Hypothalamus (tissue), 51 donors: ENCODE results near the gene SEMA7A.

Experiments
- DNase-seq, 51 donors: peaks; one replicate each; lab custom pipeline; 2025; lab: John Stamatoyannopoulos, UW

SEMA7A gene

DNA sequence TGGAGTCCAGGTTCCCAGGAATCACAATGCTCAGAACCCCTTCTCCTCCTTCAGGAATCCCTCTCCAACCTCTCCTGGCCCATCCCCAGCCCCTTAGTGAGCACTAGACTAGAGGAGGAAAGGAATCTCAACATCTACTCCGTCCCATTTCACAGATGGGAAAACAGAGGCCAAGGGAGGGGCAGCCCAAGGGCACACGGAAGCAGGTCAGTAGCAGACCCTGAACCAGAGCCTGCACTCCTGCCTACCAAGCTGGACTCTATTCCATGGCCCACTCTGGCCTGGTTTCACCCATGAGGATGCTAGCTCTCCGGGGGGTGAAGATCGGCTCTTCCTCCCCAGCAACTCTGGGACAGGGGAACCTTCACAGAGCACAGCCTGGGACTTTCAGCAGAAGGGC is 14.3 kb downstream of the SEMA7A start:
- no peak for DNase-seq

GRCh38 chr15:74418575-74419338 is 15.0 kb downstream of the SEMA7A start:
- DNase-seq: no peak

DNA sequence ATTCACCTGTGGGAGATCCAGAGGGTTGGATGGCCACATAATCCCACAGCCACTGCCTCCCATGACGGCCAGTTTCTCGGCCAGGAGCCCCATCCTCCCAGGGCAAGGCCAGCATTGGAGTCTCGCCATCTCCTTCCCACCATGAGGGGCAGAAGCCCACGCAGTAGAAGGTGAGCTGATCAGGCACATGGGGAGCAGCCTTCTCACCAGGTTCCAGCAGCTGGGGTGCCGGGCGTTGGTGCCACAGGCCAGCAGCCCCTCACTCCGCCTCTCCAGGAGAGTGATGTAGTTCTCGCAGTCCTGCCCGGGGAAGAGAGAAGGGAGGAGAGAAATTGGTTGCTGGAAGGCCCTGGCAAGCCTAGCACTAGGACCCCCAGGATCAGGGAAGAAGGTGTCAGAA is 16.1 kb downstream of the SEMA7A start:
- no peak for DNase-seq

DNA sequence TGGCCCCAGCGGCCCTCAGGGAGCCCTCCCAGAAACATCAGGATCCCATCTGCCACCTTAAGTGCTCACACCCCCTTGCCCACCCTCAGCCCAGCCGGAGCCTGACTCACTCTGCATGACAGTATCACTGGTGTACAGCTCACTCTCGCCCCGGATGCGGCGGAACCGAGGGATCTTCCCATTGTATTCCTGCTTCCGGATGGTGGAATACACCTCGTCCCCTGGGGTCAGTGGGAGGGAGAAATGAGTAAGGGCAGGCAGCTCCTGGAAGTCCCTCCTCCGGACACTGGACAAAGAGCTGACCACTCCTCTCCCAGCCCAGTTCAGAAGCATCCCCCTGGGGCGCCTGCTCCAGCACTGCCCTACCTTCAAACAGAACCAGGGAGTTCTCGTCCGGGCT is 16.5 kb downstream of the SEMA7A start:
- peak in 2 of 51 donors; percentile 23 to 54 for DNase-seq

DNA sequence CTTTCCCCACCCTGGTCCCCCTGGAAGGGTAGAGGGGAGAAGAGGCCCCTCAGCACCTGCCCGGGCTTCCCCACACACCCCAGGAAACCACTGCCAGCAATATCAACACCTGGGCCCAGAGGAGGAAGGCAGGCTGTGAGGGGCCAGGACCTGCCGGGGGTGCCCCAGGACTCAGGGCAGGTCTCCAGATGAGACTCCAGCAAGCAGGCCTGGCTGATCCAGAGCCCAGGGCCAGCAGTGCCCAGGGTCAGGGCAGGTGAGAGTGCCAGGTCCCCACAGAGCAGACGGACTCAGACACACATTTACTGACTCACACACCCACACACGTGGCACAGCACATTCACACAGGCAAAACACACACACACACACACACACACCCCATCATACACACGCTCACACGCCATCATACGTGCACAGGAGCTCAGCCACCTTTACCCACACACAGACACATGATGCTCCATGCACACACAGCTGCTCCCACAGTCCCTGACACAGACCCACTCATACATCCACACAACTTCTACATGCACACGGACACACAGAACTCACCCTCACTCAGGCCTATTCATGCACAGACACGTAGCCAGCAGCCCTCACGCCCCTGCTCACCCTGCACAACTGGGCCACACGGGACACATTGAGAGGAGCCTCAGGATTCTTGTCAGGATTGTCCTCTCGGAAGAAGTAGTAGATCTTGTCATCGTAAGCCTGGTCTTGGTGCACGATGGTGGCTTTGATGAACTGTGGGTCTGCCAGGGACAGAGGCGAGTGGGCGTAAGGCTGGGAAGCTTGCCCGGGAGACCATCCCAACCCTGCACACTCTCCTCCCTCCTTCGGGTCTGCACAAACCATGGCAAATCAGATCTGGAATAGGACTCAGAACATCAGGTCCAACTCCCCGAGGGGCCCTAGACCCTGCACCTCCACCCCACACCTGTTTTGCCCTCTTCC is 17.5 kb downstream of the SEMA7A start:
- DNase-seq: peak in 1 of 51 donors; percentile 29

DNA sequence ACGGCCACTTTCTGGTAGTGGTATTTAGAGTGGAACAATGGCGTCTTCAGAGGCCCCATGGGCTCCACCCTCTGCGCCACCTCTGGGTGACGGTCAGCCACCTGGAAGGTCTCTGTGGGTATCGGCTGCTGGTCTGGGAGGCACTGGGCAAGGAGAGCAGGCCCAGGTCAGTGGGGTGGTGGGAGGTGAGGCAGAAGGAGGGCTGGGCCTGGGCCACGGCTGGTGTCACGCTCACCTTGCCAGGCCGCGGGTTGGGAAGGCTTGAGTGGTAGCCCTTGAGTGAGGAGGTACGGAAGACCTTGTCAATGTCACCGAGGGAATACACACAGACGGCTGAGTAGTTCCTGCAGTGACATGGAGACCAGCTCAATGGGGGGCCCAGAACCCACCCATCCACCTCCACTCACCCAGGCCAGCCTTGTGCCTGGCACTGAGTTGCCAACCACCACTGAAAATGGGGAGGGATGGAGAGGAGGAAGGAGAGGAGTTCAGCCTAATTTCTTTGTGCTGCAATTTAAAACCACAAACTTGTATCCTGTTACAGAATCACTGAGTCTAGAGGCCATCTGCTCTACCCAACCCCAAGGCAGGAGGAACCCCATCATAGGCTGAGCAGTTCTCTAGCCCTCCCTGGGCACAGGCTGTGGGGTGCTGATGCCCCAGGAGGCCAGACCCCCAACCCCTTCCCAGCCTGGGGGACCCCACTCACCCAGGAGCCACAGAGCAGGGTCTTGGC is 19.0 kb downstream of the SEMA7A start:
- no peak for DNase-seq

- no peak for DNase-seq
Observed at GRCh38 chr15:74414081-74414580, 19.6 kb downstream of the SEMA7A start.

DNA sequence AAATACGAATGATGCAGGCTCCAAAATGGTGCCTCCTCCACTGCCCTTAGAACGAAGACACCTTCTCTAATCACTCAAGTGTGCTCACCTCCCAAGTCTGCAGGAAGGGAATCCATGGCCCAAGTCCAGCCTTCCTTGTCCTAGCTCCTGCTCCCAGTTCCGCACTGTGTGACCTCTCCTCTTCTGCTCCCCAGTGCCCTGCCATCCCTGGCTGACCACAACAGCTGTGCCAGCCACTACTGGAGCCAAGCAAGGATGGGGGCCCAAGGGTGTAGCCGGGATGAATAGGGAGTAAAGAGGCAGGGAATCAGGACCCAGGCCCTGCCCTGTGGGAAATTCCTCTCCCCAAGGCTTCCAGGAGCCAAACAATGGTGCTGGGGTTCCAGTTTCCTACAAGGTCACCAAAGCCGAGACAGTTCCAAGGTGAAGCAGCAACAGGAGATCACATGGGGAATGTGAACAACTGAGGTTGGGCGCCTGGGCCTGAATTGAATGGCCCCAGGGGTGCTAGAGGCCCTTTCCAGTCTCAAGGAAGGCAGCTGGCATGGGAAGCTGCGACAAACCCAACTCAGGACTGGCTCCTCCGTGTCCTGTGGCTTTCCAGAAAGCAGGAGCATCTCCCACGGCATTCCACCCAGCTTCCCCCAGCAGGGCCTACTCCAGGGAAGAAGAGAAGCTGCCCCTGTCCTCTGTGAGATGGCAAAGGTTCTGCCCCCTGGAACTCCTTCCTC is 20.2 kb downstream of the SEMA7A start:
- DNase-seq: no peak

DNA sequence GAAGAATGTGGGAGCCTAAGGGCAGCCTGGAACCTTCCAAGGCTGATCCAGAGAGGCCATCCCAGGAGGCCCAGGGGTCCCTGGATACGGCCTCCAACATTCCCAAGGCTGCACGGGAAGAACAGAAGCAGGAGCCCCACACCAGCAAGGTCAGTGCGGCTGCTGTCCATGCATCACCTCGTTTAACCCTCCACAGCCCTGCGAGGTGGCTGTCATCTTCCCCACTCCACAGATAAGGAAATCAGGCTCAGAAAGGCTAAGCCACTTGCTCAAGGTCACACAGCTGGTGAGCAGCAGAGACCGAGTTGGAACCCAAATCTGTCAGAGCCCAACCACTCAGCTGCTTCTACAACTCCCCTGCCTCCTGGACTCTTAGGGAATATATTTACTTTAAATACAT is 21.6 kb downstream of the SEMA7A start:
- DNase-seq: no peak

DNA sequence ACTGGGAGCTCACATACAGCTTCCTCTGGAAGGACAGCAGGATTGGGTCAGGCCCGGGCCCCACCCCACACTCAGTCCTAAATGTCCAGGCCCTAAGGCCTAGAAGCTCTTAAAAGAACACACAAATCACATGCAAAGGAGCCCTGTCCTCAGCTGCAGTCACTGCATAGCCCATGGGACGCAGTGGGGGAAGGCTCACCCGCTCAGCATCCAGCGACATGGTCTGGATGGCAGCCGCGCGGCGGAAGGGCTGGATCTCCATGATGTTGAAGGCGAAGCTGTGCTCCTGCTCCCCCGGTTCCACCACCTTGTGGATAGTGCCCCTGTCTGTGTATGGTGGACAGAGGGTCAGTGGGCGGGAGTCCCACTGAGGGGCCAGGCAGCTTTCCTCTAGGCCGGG is 22.1 kb downstream of the SEMA7A start:
- DNase-seq: no peak

GRCh38 chr15:74410502-74410901 is 23.3 kb downstream of the SEMA7A start:
- DNase-seq: no peak

GRCh38 chr15:74409225-74409624 is 24.5 kb downstream of the SEMA7A start:
- DNase-seq: no peak

- DNase-seq: no peak
Observed at GRCh38 chr15:74408815-74409214, 24.9 kb downstream of the SEMA7A start.

- no peak for DNase-seq
Observed at GRCh38 chr15:74408385-74408784, 25.4 kb downstream of the SEMA7A start.

DNA sequence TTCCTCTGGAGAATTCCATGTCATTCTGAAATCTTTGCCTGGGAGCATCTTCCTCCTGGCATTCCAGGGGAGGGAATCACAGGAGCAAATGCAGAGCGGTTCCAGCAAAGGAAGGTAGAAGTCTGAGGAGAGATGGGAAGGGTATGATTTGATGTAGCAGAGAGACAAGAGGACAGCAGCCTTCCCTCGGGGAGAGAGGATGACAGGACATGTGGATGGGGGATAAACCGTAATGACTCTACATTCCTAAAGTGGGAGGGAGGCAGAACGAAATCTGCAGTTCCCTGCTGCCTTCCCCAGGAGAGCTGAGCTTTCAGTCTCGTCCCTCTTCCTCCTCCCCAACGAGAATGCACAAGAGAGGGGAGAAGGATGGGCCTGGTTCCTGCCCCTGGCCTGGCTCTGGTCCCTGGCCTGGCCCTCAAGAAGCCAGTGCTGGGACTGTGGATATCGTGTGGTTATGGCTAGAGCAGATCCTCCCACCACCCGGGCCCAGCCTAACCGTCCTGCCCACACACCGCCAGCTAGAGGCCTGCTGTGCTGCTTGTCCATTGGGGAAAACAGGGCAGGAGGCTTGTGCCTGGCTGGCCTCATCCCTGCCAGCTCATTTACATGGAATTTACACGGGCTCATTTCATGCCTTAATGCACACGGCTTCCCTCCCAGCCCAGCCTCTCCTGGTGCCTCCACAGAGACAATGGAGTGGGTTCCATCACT is 26.6 kb downstream of the SEMA7A start:
- peak in 3 of 51 donors; percentile 19 to 52 (median 26) for DNase-seq

DNA sequence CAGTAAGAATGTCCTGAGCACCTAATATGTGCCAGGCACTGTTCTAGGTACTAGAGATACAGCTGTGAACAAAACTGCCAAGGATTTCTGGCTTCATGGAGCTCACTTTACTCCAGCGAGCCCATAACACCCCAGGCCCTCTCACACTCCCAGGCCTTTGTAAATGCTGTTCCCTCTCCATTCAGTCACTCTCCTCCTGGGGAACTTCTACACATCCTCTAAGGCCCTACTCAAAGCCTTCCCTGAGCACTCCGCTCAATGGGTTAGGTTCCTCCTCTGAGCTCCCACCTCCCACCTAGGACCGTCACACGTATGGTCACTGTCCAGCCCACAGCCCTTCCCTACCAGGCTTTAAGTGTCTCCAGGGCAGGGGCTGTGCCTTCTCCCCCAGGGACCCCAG is 27.2 kb downstream of the SEMA7A start:
- no peak for DNase-seq

GRCh38 chr15:74405823-74406222 is 27.9 kb downstream of the SEMA7A start:
- DNase-seq: no peak

DNA sequence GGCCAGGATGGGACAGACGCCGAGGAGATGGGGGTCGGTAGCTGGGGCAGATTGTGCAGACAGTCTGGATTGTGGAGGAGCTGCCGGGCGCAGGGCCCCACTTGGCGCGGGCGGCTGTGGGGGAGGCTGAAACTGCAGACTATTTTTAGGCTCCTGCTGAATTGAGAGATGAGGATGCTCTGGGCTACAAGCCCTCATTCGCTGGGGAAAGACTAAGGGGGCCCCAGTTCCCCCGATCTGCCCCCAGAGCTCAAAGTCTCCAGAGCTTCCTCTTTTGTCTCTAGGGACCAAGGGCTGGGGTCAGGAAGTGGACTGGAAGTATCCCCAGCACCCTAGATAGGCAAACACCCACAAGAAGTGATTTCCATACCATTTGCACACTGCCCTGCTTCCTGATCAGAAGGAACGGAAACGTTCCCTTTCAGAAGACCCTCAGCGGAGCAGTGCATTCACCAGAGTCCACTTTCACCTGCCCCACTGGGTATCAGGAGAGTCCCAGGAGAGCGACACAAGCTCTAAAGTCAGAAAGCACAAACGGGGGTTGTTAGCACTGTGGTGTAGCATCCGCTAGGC is 29.7 kb downstream of the SEMA7A start:
- peak in 6 of 51 donors; percentile 7 to 30 (median 14) for DNase-seq

DNA sequence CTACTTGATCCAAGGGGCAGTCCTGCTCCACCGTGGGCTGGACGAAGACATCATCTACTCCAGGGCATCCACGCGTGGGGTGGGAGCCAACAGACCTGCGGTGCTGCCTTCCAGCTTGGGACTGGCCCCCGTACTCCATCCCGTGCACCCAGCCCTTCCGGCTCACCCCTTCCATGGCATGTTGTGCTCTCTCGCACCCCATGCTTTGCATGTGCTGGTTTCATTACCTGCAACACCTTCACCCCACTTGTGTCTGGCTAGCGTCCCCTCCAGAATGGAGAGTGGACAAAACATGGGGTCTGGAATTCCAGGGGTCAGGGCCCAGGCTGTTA is 30.2 kb downstream of the SEMA7A start:
- no peak for DNase-seq
